Liver (tissue), 9 donors: ENCODE data around the gene LIMA1. TPM values are rescaled to one million over a fixed set of nuclear protein-coding genes. Genes with fewer than 3 reads are reported as not detected.
"Not testable (repeated sequence)": the region's sequence is repeated elsewhere in the genome, so short reads cannot be mapped to it uniquely, and the experiment has no call there.

Experiments used
- DNase-seq: peaks from one replicate; pipeline ENCODE4 v3.0.0-alpha.2; 2017; ENCODE audit warnings: low spot score
- H3K27ac ChIP-seq, 2 donors: one replicate each; pipeline ENCODE4 v1.7.0; 2013; ENCODE audit warnings: inconsistent platforms in 2 of 2, low read length in 2 of 2, control low read depth in 1 of 2, low read depth in 1 of 2, mild to moderate bottlenecking in 1 of 2
- H3K27me3 ChIP-seq, 4 donors: one replicate each; pipeline versions ENCODE4 v1.6.1 to v1.7.0; 2013; ENCODE audit warnings: low read length in 3 of 4, inconsistent platforms in 1 of 4, mild to moderate bottlenecking in 1 of 4, moderate library complexity in 1 of 4; ENCODE audit not compliant: control insufficient read depth in 4 of 4, insufficient read depth in 4 of 4
- H3K36me3 ChIP-seq, 4 donors: one replicate each; pipeline versions ENCODE4 v1.6.1 to v1.7.0; 2013; ENCODE audit warnings: low read length in 3 of 4, mild to moderate bottlenecking in 3 of 4, low read depth in 1 of 4, moderate library complexity in 1 of 4; ENCODE audit not compliant: control insufficient read depth in 4 of 4, insufficient read depth in 3 of 4
- H3K4me1 ChIP-seq, 4 donors: one replicate each; pipeline versions ENCODE4 v1.6.1 to v1.7.0; 2013; ENCODE audit warnings: low read length in 3 of 4, mild to moderate bottlenecking in 3 of 4, moderate library complexity in 1 of 4; ENCODE audit not compliant: control insufficient read depth in 4 of 4, insufficient read depth in 4 of 4
- H3K4me3 ChIP-seq, 3 donors: one replicate each; pipeline versions ENCODE4 v1.6.1 to v1.7.0; 2013; ENCODE audit warnings: low read length in 3 of 3, control low read depth in 1 of 3, low read depth in 1 of 3, mild to moderate bottlenecking in 1 of 3
- H3K9ac ChIP-seq, 2 donors: one replicate each; pipeline ENCODE4 v1.7.0; 2013; ENCODE audit warnings: low read length in 2 of 2, mild to moderate bottlenecking in 2 of 2, moderate library complexity in 2 of 2, control low read depth in 1 of 2, low read depth in 1 of 2
- H3K9me3 ChIP-seq, 4 donors: one replicate each; pipeline versions ENCODE4 v1.6.1 to v1.7.0; 2013; ENCODE audit warnings: low read length in 3 of 4; ENCODE audit not compliant: control insufficient read depth in 4 of 4
- EGR1 ChIP-seq, 2 donors: IDR thresholded peaks; 2 replicates each; pipeline ENCODE4 v1.6.1; 2016 to 2018; ENCODE audit warnings: antibody characterized with exemption in 2 of 2, low read depth in 2 of 2
- FOXA1 ChIP-seq: IDR thresholded peaks from 2 replicates; pipeline ENCODE4 v1.6.1; 2016; ENCODE audit warnings: antibody characterized with exemption
- FOXA2 ChIP-seq: IDR thresholded peaks from 2 replicates; pipeline ENCODE4 v1.6.1; 2016; ENCODE audit warnings: antibody characterized with exemption
- GABPA ChIP-seq, 2 donors: IDR thresholded peaks in 1 of 2; conservative IDR thresholded peaks in 1 of 2; 2 replicates each; pipeline ENCODE4 v1.6.1; 2016; ENCODE audit warnings: antibody characterized with exemption in 2 of 2, mild to moderate bottlenecking in 1 of 2, moderate library complexity in 1 of 2
- HNF4A ChIP-seq, 2 donors: conservative IDR thresholded peaks; 2 replicates each; pipeline ENCODE4 v1.6.1; 2016; ENCODE audit warnings: antibody characterized with exemption in 2 of 2, mild to moderate bottlenecking in 2 of 2
- HNF4G ChIP-seq: IDR thresholded peaks from 2 replicates; pipeline ENCODE4 v1.6.1; 2016; ENCODE audit warnings: antibody characterized with exemption
- JUND ChIP-seq, 2 donors: IDR thresholded peaks; 2 replicates each; pipeline ENCODE4 v1.6.1; 2016; ENCODE audit warnings: antibody characterized with exemption in 2 of 2
- NR2F2 ChIP-seq: IDR thresholded peaks from 2 replicates; pipeline ENCODE4 v1.6.1; 2016; ENCODE audit warnings: antibody characterized with exemption
- RAD21 ChIP-seq, 2 donors: IDR thresholded peaks; 2 replicates each; pipeline ENCODE4 v1.6.1; 2016; ENCODE audit warnings: antibody characterized with exemption in 2 of 2, mild to moderate bottlenecking in 2 of 2
- RXRA ChIP-seq, 2 donors: IDR thresholded peaks; 2 replicates each; pipeline ENCODE4 v1.6.1; 2017 to 2018; ENCODE audit warnings: antibody characterized with exemption in 2 of 2, mild to moderate bottlenecking in 1 of 2
- SP1 ChIP-seq: IDR thresholded peaks from 2 replicates; pipeline ENCODE4 v1.6.1; 2018; ENCODE audit warnings: antibody characterized with exemption, mild to moderate bottlenecking
- TAF1 ChIP-seq: conservative IDR thresholded peaks from 2 replicates; pipeline ENCODE4 v1.6.1; 2016; ENCODE audit warnings: antibody characterized with exemption, mild to moderate bottlenecking
- YY1 ChIP-seq: IDR thresholded peaks from 2 replicates; pipeline ENCODE4 v1.6.1; 2016; ENCODE audit warnings: antibody characterized with exemption, mild to moderate bottlenecking
- WGBS: extraction: QIAGEN DNeasy Blood & Tissue Kit; methylation state at CpG from one replicate; pipeline ENCODE4 v1.1.7; 2013; 5-methylcytosine and 5-hydroxymethylcytosine counted together
- polyA plus RNA-seq, 2 donors: library from polyadenylated mRNA; stranded (reverse) in 1 of 2; unstranded in 1 of 2; fragments of 200-250 nt in 1 of 2; fragments of >200 nt in 1 of 2; fragmentation: Nextera tagmentation in 1 of 2; extraction: Ambion mirVana in 1 of 2; gene quantifications; one replicate each; pipeline versions ENCODE4 v1.2.1 to v1.2.3, GENCODE V29; 2013 to 2015
- total RNA-seq, 2 donors: library from RNA; depleted of rRNA; stranded (reverse); fragments of >200 nt; gene quantifications; one replicate each; pipeline ENCODE4 v1.2.3, GENCODE V29; 2014
- TF ChIP-seq, protein P1 (sequence below): fragments of 150-350 bp; IDR thresholded peaks from 2 replicates; pipeline ENCODE4 v1.5.1; 2017; ENCODE audit warnings: improper control_type of control experiment, low read depth, low read length; ENCODE audit not compliant: missing input control
- TF ChIP-seq, protein P2 (sequence below): IDR thresholded peaks from 2 replicates; pipeline ENCODE4 v1.6.1; 2016; ENCODE audit warnings: antibody characterized with exemption, mild to moderate bottlenecking
- TF ChIP-seq, protein P3 (sequence below): IDR thresholded peaks from 2 replicates; pipeline ENCODE4 v1.6.1; 2016; ENCODE audit warnings: antibody characterized with exemption
- TF ChIP-seq, protein P4 (sequence below): IDR thresholded peaks from 2 replicates; pipeline ENCODE4 v1.6.1; 2016; ENCODE audit warnings: antibody characterized with exemption
- TF ChIP-seq, protein P5 (sequence below): IDR thresholded peaks from 2 replicates; pipeline ENCODE4 v1.6.1; 2016; ENCODE audit warnings: antibody characterized with exemption
- donor health status: healthy.
- donor health status: healthy.
- donor health status: healthy.
- donor health status: healthy.
- donor health status: healthy.

LIMA1 gene
- total and polyA plus RNA-seq, 4 donors: 8.1 to 17.5 (median 13.5) TPM

DNA sequence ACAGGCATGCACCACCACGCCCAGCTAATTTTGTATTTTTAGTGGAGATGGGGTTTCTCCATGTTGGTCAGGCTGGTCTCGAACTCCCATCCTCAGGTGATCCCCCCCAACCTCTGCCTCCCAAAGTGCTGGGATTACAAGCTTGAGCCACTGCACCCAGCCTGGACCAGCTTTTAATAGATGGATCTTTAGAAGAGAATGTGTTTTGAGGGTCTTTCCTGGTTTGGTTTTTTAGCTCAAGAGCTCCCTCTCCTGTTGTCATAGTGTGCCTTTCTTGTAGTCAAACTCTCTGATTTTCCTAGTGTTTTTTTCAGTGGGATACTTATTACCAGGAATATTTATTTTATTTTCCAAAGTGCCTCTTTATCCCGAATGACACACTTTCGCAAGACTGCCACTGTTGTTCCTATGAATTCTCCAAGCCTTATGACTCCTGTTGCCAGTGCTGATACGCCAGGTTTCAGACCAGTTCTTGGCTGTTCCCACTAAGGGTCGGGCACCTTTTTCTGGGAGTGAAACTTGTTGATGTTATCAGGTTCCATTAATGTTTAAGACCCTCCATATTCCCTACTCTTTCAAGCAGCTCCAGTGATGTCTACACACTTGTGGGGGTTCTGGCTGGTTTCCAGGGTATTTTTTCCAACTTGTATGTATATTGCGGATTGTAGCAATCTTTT lies 31.5 kb upstream of the LIMA1 start:
- Histone ChIP-seq H3K4me3 (no peak overlapping the region), H3K36me3 (no peaks in the 10 kb centered on the region), H3K9ac (no peak overlapping the region), H3K4me1 (peaks cover 4 to 11% (median 5%) of the 10 kb centered on the region in 4 donors), H3K27me3 (no peaks in the 10 kb centered on the region), H3K27ac (no peak overlapping the region), H3K9me3 (no peaks in the 10 kb centered on the region)
- no peak for DNase-seq
- TF ChIP-seq, protein P1, sequence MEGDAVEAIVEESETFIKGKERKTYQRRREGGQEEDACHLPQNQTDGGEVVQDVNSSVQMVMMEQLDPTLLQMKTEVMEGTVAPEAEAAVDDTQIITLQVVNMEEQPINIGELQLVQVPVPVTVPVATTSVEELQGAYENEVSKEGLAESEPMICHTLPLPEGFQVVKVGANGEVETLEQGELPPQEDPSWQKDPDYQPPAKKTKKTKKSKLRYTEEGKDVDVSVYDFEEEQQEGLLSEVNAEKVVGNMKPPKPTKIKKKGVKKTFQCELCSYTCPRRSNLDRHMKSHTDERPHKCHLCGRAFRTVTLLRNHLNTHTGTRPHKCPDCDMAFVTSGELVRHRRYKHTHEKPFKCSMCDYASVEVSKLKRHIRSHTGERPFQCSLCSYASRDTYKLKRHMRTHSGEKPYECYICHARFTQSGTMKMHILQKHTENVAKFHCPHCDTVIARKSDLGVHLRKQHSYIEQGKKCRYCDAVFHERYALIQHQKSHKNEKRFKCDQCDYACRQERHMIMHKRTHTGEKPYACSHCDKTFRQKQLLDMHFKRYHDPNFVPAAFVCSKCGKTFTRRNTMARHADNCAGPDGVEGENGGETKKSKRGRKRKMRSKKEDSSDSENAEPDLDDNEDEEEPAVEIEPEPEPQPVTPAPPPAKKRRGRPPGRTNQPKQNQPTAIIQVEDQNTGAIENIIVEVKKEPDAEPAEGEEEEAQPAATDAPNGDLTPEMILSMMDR: peak; percentile 39
- peak; percentile 75 to 81 for TF ChIP-seq RAD21 (IDR thresholded peaks at IDR 0.05)
- no peak for TF ChIP-seq RXRA (IDR thresholded peaks at IDR 0.05)
- 66% methylated on average over 7 of the region's 7 CpGs for WGBS

DNA sequence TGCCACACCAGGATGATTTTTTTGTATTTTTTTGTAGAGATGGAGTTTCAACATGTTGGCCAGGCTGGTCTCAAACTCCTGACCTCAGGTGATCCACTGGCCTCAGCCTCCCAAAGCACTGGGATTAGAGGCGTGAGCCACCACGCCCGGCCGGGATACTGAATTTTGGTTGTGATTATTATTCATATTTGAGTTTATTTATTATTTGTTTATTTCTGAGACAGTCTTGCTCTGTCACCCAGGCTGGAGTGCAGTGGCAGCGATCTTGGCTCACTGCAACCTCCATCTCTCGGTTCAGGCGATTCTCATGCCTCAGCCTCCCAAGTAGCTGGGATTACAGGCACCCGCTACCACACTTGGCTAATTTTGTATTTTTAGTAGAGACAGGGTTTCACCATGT lies 30.7 kb upstream of the LIMA1 start:
- H3K27me3 ChIP-seq, H3K9ac ChIP-seq, H3K9me3 ChIP-seq, DNase-seq, H3K27ac ChIP-seq, H3K36me3 ChIP-seq, H3K4me3 ChIP-seq: not testable (repeated sequence)
- peaks cover 4 to 11% (median 5%) of the 10 kb centered on the region in 4 donors for H3K4me1 ChIP-seq
- WGBS: 96% methylated on average over 8 of the region's 8 CpGs

DNA sequence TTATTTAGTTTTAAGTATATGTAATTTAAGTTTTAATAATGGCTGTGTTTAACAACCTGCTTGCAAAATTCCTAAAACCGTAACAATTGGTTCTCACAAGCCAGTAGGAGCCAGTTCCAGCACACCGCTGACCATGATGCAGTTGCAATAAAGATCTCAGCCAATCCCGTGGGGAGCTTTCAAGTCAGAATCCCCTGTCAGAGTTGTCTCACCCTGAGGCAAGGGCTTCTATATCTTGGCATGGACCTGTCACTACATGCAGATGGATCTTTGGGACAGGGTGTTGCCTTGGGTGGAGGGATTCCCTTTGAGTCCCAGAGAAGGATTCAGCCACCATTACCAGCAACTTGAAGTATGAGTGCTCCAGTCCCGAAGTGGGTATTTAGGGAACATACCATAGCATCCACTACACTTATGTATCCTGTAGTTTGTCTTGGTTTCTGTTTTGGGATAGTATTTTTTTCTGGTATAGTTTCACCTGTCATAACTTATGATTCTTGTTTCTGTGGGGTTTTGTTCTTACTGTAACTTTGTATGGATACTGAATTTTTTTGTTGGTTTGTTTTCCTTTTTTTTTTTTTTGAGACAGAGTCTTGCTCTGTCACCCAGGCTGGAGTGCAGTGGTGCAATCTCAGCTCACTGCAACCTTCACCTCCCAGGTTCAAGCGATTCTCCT lies 30.1 kb upstream of the LIMA1 start:
- Histone ChIP-seq H3K4me1 (peaks cover 4 to 11% (median 5%) of the 10 kb centered on the region in 4 donors), H3K27me3 (no peaks in the 10 kb centered on the region), H3K36me3 (no peaks in the 10 kb centered on the region), H3K27ac (no peak overlapping the region), H3K9ac (peak overlapping the region in 1 of 2 donors; percentile 38), H3K9me3 (no peaks in the 10 kb centered on the region), H3K4me3 (no peak overlapping the region)
- TF ChIP-seq FOXA2 (no peak), YY1 (no peak), EGR1 (IDR thresholded peaks at IDR 0.05; ENCODE audit: low read depth in 2 of 2) (no peak), SP1 (no peak), JUND (IDR thresholded peaks at IDR 0.05) (no peak), HNF4A (conservative IDR thresholded peaks at IDR 0.05) (no peak), FOXA1 (no peak), HNF4G (no peak), NR2F2 (no peak), RAD21 (IDR thresholded peaks at IDR 0.05) (no peak), GABPA (IDR thresholded peaks at IDR 0.05 in 1 of 2, conservative IDR thresholded peaks at IDR 0.05 in 1 of 2) (no peak), TAF1 (no peak), RXRA (IDR thresholded peaks at IDR 0.05) (no peak)
- TF ChIP-seq, protein P2, sequence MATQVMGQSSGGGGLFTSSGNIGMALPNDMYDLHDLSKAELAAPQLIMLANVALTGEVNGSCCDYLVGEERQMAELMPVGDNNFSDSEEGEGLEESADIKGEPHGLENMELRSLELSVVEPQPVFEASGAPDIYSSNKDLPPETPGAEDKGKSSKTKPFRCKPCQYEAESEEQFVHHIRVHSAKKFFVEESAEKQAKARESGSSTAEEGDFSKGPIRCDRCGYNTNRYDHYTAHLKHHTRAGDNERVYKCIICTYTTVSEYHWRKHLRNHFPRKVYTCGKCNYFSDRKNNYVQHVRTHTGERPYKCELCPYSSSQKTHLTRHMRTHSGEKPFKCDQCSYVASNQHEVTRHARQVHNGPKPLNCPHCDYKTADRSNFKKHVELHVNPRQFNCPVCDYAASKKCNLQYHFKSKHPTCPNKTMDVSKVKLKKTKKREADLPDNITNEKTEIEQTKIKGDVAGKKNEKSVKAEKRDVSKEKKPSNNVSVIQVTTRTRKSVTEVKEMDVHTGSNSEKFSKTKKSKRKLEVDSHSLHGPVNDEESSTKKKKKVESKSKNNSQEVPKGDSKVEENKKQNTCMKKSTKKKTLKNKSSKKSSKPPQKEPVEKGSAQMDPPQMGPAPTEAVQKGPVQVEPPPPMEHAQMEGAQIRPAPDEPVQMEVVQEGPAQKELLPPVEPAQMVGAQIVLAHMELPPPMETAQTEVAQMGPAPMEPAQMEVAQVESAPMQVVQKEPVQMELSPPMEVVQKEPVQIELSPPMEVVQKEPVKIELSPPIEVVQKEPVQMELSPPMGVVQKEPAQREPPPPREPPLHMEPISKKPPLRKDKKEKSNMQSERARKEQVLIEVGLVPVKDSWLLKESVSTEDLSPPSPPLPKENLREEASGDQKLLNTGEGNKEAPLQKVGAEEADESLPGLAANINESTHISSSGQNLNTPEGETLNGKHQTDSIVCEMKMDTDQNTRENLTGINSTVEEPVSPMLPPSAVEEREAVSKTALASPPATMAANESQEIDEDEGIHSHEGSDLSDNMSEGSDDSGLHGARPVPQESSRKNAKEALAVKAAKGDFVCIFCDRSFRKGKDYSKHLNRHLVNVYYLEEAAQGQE: no peak
- TF ChIP-seq, protein P3, sequence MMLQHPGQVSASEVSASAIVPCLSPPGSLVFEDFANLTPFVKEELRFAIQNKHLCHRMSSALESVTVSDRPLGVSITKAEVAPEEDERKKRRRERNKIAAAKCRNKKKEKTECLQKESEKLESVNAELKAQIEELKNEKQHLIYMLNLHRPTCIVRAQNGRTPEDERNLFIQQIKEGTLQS: no peak
- TF ChIP-seq, protein P4, sequence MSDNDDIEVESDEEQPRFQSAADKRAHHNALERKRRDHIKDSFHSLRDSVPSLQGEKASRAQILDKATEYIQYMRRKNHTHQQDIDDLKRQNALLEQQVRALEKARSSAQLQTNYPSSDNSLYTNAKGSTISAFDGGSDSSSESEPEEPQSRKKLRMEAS: no peak
- TF ChIP-seq, protein P5, sequence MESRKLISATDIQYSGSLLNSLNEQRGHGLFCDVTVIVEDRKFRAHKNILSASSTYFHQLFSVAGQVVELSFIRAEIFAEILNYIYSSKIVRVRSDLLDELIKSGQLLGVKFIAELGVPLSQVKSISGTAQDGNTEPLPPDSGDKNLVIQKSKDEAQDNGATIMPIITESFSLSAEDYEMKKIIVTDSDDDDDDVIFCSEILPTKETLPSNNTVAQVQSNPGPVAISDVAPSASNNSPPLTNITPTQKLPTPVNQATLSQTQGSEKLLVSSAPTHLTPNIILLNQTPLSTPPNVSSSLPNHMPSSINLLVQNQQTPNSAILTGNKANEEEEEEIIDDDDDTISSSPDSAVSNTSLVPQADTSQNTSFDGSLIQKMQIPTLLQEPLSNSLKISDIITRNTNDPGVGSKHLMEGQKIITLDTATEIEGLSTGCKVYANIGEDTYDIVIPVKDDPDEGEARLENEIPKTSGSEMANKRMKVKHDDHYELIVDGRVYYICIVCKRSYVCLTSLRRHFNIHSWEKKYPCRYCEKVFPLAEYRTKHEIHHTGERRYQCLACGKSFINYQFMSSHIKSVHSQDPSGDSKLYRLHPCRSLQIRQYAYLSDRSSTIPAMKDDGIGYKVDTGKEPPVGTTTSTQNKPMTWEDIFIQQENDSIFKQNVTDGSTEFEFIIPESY: no peak
- no peak for DNase-seq
- whole genome bisulfite sequencing: 95% methylated on average over 5 of the region's 5 CpGs
